K562 (cell line): Measurements from ENCODE around the gene COL5A1. TPM values are rescaled to one million over a fixed set of nuclear protein-coding genes. Genes with fewer than 3 reads are reported as not detected.

Experiments
- ATAC-seq: fragments of 200-7000 bp; cut with Tn5 transposase; 3 replicates; pipeline ENCODE4 v1.9.1; 2020; ENCODE audit warnings: moderate library complexity
- BruUV-seq: library from RNA; stranded (reverse); fragments of 400-500 nt; replicated peaks from 2 replicates; lab custom pipeline; 2021; lab: Mats Ljungman, UMichigan
- CTCF ChIA-PET: fragments of 300-600 bp; formaldehyde crosslinking; extraction: SDS; loops from one replicate; lab custom pipeline; 2021; ENCODE audit warnings: low intra/inter-chr PET ratio; lab: Yijun Ruan, JAX
- POLR2A ChIA-PET: fragments of 300-600, 350-650 bp; sonication (Branson Sonifier 250); formaldehyde crosslinking; extraction: SDS; loops from one replicate; lab custom pipeline; 2021; ENCODE audit warnings: antibody characterized with exemption, inconsistent platforms; lab: Yijun Ruan, JAX
- DNase-seq, 4 experiments: peaks; one replicate each; pipeline versions ENCODE4 v3.0.0 to v3.0.0-alpha.2; 2011 to 2018; ENCODE audit warnings: low spot score in 3 of 4, mixed read lengths in 3 of 4; ENCODE audit errors: extremely low read depth in 1 of 4
- FAIRE-seq: peaks from 2 replicates; lab custom pipeline; 2011; peaks lifted over from hg19 to GRCh38; lab: Jason Lieb, UNC
- H2AFZ ChIP-seq: 2 replicates; pipeline ENCODE4 v1.6.0; 2011; ENCODE audit warnings: low read depth, low read length, control low read depth, inconsistent platforms
- H3K27ac ChIP-seq: fragments of 200-600 bp; 3 replicates; pipeline ENCODE4 v1.8.0; 2011; ENCODE audit warnings: low read depth, mild to moderate bottlenecking, control low read depth, inconsistent platforms, low read length, moderate library complexity, mixed read lengths; ENCODE audit errors: extremely low read depth
- H3K27me3 ChIP-seq, 2 experiments: fragments of 300-600 bp in 1 of 2; 2 replicates in 1 of 2; 3 replicates in 1 of 2; pipeline versions ENCODE4 v1.6.0 to v1.8.0; 2011; ENCODE audit warnings: inconsistent platforms in 2 of 2, low read length in 2 of 2, mild to moderate bottlenecking in 1 of 2, mixed read lengths in 1 of 2, moderate library complexity in 1 of 2; ENCODE audit not compliant: control insufficient read depth in 2 of 2, insufficient read depth in 2 of 2
- H3K36me3 ChIP-seq: fragments of 300-600 bp; 3 replicates; pipeline ENCODE4 v1.8.0; 2011; ENCODE audit warnings: mild to moderate bottlenecking, low read length, inconsistent platforms; ENCODE audit not compliant: control insufficient read depth, insufficient read depth
- H3K4me1 ChIP-seq, 2 experiments: fragments of 200-600 bp in 1 of 2; replicated peaks in 1 of 2; 2 replicates in 1 of 2; 3 replicates in 1 of 2; pipeline versions ENCODE4 v1.5.1 to v1.8.0; 2011; ENCODE audit warnings: inconsistent platforms in 2 of 2, low read length in 2 of 2, mild to moderate bottlenecking in 1 of 2, mixed read lengths in 1 of 2, moderate library complexity in 1 of 2; ENCODE audit not compliant: control insufficient read depth in 2 of 2, insufficient read depth in 2 of 2
- H3K4me2 ChIP-seq: 2 replicates; pipeline ENCODE4 v1.6.1; 2011; ENCODE audit warnings: low read length, control low read depth, inconsistent platforms, mixed read lengths; ENCODE audit not compliant: insufficient read depth
- H3K4me3 ChIP-seq: fragments of 200-600 bp; sonication (generic), shearing (Covaris generic); 2 replicates; pipeline ENCODE4 v1.5.1; 2016; ENCODE audit warnings: control low read depth, inconsistent platforms
- H3K79me2 ChIP-seq: fragments of 200-600 bp; 3 replicates; pipeline ENCODE4 v1.8.0; 2011; ENCODE audit warnings: low read length, inconsistent platforms; ENCODE audit not compliant: control insufficient read depth, insufficient read depth
- H3K9ac ChIP-seq, 2 experiments: 2 replicates each; pipeline versions ENCODE4 v1.6.0 to v1.6.1; 2011; ENCODE audit warnings: low read depth in 2 of 2, low read length in 2 of 2, control low read depth in 1 of 2, inconsistent platforms in 1 of 2, mild to moderate bottlenecking in 1 of 2, mixed read lengths in 1 of 2; ENCODE audit not compliant: insufficient read depth in 1 of 2
- H3K9me1 ChIP-seq: one replicate; pipeline ENCODE4 v1.6.0; 2011; ENCODE audit warnings: inconsistent platforms, mild to moderate bottlenecking, low read length, moderate library complexity; ENCODE audit not compliant: control insufficient read depth, insufficient read depth
- H3K9me3 ChIP-seq: replicated peaks from 2 replicates; pipeline ENCODE4 v1.5.1; 2011; ENCODE audit warnings: low read depth, low read length, inconsistent platforms; ENCODE audit not compliant: control insufficient read depth, insufficient read depth
- H4K20me1 ChIP-seq: replicated peaks from 2 replicates; pipeline ENCODE4 v1.6.1; 2011; ENCODE audit warnings: low read length, inconsistent platforms, mixed read lengths; ENCODE audit not compliant: control insufficient read depth, insufficient read depth
- ARID2 ChIP-seq: fragments of 450-650 bp; IDR thresholded peaks from 2 replicates; pipeline ENCODE4 v1.6.1; 2017; ENCODE audit warnings: antibody characterized with exemption, mild to moderate bottlenecking
- CBFA2T2 ChIP-seq: fragments of 450-650 bp; conservative IDR thresholded peaks from 2 replicates; pipeline ENCODE4 v1.6.1; 2017; ENCODE audit warnings: mild to moderate bottlenecking
- EP400 ChIP-seq: fragments of 450-650 bp; IDR thresholded peaks from 2 replicates; pipeline ENCODE4 v1.6.1; 2017; ENCODE audit warnings: antibody characterized with exemption, mild to moderate bottlenecking, moderate library complexity
- GABPB2 ChIP-seq: fragments of 250-450 bp; sonication (Bioruptor Pico); conservative IDR thresholded peaks from 2 replicates; pipeline ENCODE4 v1.5.1; 2021; ENCODE audit warnings: mild to moderate bottlenecking
- HEY1 ChIP-seq: fragments of 250-450 bp; sonication (Bioruptor Pico); IDR thresholded peaks from 2 replicates; pipeline ENCODE4 v1.5.0; 2020; ENCODE audit warnings: mild to moderate bottlenecking, moderate library complexity, borderline replicate concordance
- MEF2A ChIP-seq: IDR thresholded peaks from 2 replicates; pipeline ENCODE4 v1.6.1; 2011; ENCODE audit warnings: low read depth, mild to moderate bottlenecking, low read length, moderate library complexity; ENCODE audit not compliant: control insufficient read depth
- RB1 ChIP-seq: fragments of 450-650 bp; IDR thresholded peaks from 2 replicates; pipeline ENCODE4 v1.6.1; 2017; ENCODE audit warnings: low read depth, mild to moderate bottlenecking
- SMARCC2 ChIP-seq: fragments of 450-650 bp; IDR thresholded peaks from 2 replicates; pipeline ENCODE4 v1.6.1; 2017; ENCODE audit warnings: antibody characterized with exemption, moderate library complexity, mild to moderate bottlenecking, low read depth
- TAF15 ChIP-seq: fragments of 200-400 bp; formaldehyde crosslinking; IDR thresholded peaks from 2 replicates; pipeline ENCODE4 v1.6.1; 2017; ENCODE audit warnings: mild to moderate bottlenecking, low read depth, low read length, moderate library complexity
- TCFL5 ChIP-seq: fragments of 250-450 bp; sonication (Bioruptor Pico); conservative IDR thresholded peaks from 2 replicates; pipeline ENCODE4 v1.6.1; 2021; ENCODE audit warnings: mild to moderate bottlenecking, moderate library complexity, matching md5 sums
- ZC3H11A ChIP-seq: IDR thresholded peaks from 2 replicates; pipeline ENCODE4 v1.6.1; 2012; ENCODE audit warnings: low read depth, low read length, improper control_type of control experiment
- ZNF274 ChIP-seq: IDR thresholded peaks from 2 replicates; pipeline ENCODE4 v1.6.1; 2011; ENCODE audit warnings: low read depth, mild to moderate bottlenecking, low read length, moderate library complexity, borderline replicate concordance
- WGBS: fragments of 100-300 bp; shearing (Covaris generic); methylation state at CpG from one replicate; pipeline ENCODE4 v1.1.6; 2016; ENCODE audit warnings: low coverage, mixed read lengths; ENCODE audit not compliant: insufficient coverage; ENCODE audit errors: missing lambda C conversion rate; 5-methylcytosine and 5-hydroxymethylcytosine counted together
- in situ Hi-C: fragments of 300-500 bp; cut with MboI; formaldehyde crosslinking; loops from 4 replicates; pipeline ENCODE4 v1.15.0; 2018; ENCODE audit warnings: inconsistent platforms, mixed read lengths
- intact Hi-C: fragments of 100-400 bp; cut with micrococcal nuclease; formaldehyde crosslinking; loops from 2 replicates; pipeline ENCODE4 v1.14.2; 2022
- polyA plus RNA-seq, 8 experiments: library from polyadenylated mRNA; depleted of rRNA in 4 of 8; stranded (reverse) in 5 of 8; unstranded in 3 of 8; fragments of >200 nt; fragmentation: Nextera tagmentation in 2 of 8; fragmentation: Illumina TruSeq in 1 of 8; extraction: Ambion mirVana in 2 of 8; extraction: Trizol in 1 of 8; gene quantifications; 2 replicates each; pipeline versions ENCODE4 v1.2.1 to v1.2.3, GENCODE V29; 2011 to 2014; ENCODE audit warnings: inconsistent platforms in 1 of 8, missing spikeins in 1 of 8
- total RNA-seq, 7 experiments: library from RNA; depleted of rRNA in 6 of 7; stranded (reverse); fragments of >200 nt in 6 of 7; fragmentation: Illumina TruSeq in 2 of 7; extraction: Trizol in 2 of 7; gene quantifications; 2 replicates each; pipeline versions ENCODE4 v1.2.1 to v1.2.3, GENCODE V29; 2011 to 2021; ENCODE audit warnings: low replicate concordance in 1 of 7

COL5A1 gene
- total and polyA plus RNA-seq, 9 of the 15 experiments (the other 6 are each of a cell fraction or from before 2014, with no cell fraction given): under 0.01 to 0.13 (median 0.04) TPM; not detected in 6

DNA sequence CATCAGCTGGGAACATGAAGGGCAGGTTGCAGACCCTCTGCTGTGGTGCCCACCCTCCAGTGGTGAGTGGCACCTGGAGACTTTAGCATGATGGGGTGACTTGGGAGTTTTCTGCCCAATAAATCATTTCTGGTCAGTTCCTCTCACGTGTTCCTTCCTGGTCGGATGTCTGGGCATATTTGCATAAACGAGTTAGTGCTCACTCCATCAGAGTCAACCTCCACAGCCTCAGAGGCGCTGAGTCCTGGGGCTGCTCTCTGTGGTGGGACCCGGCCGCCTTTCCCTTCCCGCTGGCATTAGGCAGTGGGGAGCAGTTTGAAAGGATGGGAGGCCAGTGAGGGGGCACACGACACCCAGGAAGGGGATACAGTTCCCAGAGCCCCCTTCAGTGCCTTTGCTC lies 125.0 kb downstream of the COL5A1 start:
- ATAC-seq: no peak
- Histone ChIP-seq H3K4me2 (no peak overlapping the region), H3K9ac (no peak overlapping the region), H3K4me3 (no peak overlapping the region), H3K4me1 (peaks cover 0 to 5% of the 10 kb centered on the region in 2 experiments; a peak in 1 of 5 replicates), H4K20me1 (no peaks in the 10 kb centered on the region), H3K27ac (no peak overlapping the region), H3K79me2 (no peaks in the 10 kb centered on the region), H3K9me3 (no peaks in the 10 kb centered on the region), H3K36me3 (no peaks in the 10 kb centered on the region), H3K27me3 (peaks cover 3 to 47% of the 10 kb centered on the region in 2 experiments; a peak in 3 of 5 replicates), H2AFZ (no peak overlapping the region), H3K9me1 (no peaks in the 10 kb centered on the region)
- POLR2A ChIA-PET: no interaction called here
- intact Hi-C loops (no loop called here), in situ Hi-C loops (no loop called here)
- no peak for FAIRE-seq
- no peak for DNase-seq
- no TSS peak for BruUV-seq
- CTCF ChIA-PET: no interaction called here
- TF ChIP-seq EP400: no peak
- TF ChIP-seq ARID2: no peak
- TF ChIP-seq HEY1 (CRISPR knock-in tag): no peak
- TF ChIP-seq CBFA2T2: no peak
- TF ChIP-seq TAF15: no peak
- no peak for TF ChIP-seq SMARCC2
- no peak for TF ChIP-seq MEF2A
- TF ChIP-seq ZNF274: no peak
- TF ChIP-seq GABPB2 (CRISPR knock-in tag): no peak
- TF ChIP-seq RB1: no peak
- no peak for TF ChIP-seq ZC3H11A
- TF ChIP-seq TCFL5 (CRISPR knock-in tag): no peak
- 0% methylated on average over 4 of the region's 8 CpGs for WGBS
